IMR-90 (cell line): ENCODE results near the gene C16orf89. TPM values are rescaled to one million over a fixed set of nuclear protein-coding genes. Genes with fewer than 3 reads are reported as not detected.

Experiments used
- ATAC-seq: fragments of 200-7000 bp; cut with Tn5 transposase; 2 replicates; pipeline ENCODE4 v1.9.1; 2020; ENCODE audit warnings: low read depth, mild to moderate bottlenecking, moderate library complexity
- BruUV-seq: library from RNA; stranded (reverse); fragments of 400-500 nt; replicated peaks from 2 replicates; lab custom pipeline; 2021; lab: Mats Ljungman, UMichigan
- CTCF ChIA-PET: fragments of 300-600 bp; formaldehyde crosslinking; extraction: SDS; loops from one replicate; lab custom pipeline; 2021; ENCODE audit warnings: antibody characterized with exemption; lab: Yijun Ruan, JAX
- POLR2A ChIA-PET: fragments of 300-600 bp; sonication (Branson Sonifier 250); formaldehyde crosslinking; loops from one replicate; lab custom pipeline; 2022; ENCODE audit warnings: antibody characterized with exemption; ENCODE audit not compliant: unreplicated experiment; lab: Charles Lee
- DNase-seq: peaks from one replicate; pipeline ENCODE4 v3.0.0; 2013
- H2AFZ ChIP-seq: replicated peaks from 2 replicates; pipeline ENCODE3; 2013; ENCODE audit warnings: low read length, mild to moderate bottlenecking; ENCODE audit not compliant: poor library complexity
- H2AK5ac ChIP-seq: 2 replicates; pipeline ENCODE4 v1.6.1; 2013; ENCODE audit warnings: low read depth, low read length, inconsistent platforms
- H2AK9ac ChIP-seq: replicated peaks from 2 replicates; pipeline ENCODE3; 2013; ENCODE audit warnings: mild to moderate bottlenecking, low read depth, low read length, moderate library complexity; ENCODE audit not compliant: poor library complexity
- H2BK120ac ChIP-seq: 2 replicates; pipeline ENCODE4 v1.6.1; 2013; ENCODE audit warnings: low read depth, low read length, inconsistent platforms
- H2BK15ac ChIP-seq: 3 replicates; pipeline ENCODE4 v1.6.1; 2013; ENCODE audit warnings: low read depth, low read length, inconsistent platforms
- H2BK20ac ChIP-seq: 2 replicates; pipeline ENCODE4 v1.6.1; 2013; ENCODE audit warnings: low read depth, mild to moderate bottlenecking, inconsistent platforms, low read length, moderate library complexity
- H2BK5ac ChIP-seq: 2 replicates; pipeline ENCODE4 v1.6.1; 2013; ENCODE audit warnings: mild to moderate bottlenecking, low read depth, low read length, inconsistent platforms; ENCODE audit not compliant: poor library complexity, severe bottlenecking
- H3K14ac ChIP-seq: replicated peaks from 2 replicates; pipeline ENCODE4 v1.6.1; 2013; ENCODE audit warnings: low read depth, low read length, inconsistent platforms
- H3K18ac ChIP-seq: 2 replicates; pipeline ENCODE4 v1.6.1; 2013; ENCODE audit warnings: low read depth, low read length, control low read depth
- H3K23ac ChIP-seq: 2 replicates; pipeline ENCODE4 v1.6.1; 2013; ENCODE audit warnings: low read depth, low read length, inconsistent platforms
- H3K27ac ChIP-seq: 2 replicates; pipeline ENCODE4 v1.5.1; 2013; ENCODE audit warnings: mild to moderate bottlenecking, control low read depth, low read length; ENCODE audit not compliant: insufficient read depth
- H3K27me3 ChIP-seq: 2 replicates; pipeline ENCODE4 v1.6.1; 2013; ENCODE audit warnings: low read length; ENCODE audit not compliant: control insufficient read depth, insufficient read depth
- H3K36me3 ChIP-seq: 2 replicates; pipeline ENCODE4 v1.6.1; 2013; ENCODE audit warnings: low read length, mixed read lengths; ENCODE audit not compliant: control insufficient read depth, insufficient read depth
- H3K4ac ChIP-seq: 2 replicates; pipeline ENCODE4 v1.6.1; 2013; ENCODE audit warnings: low read depth, low read length, inconsistent platforms
- H3K4me1 ChIP-seq: 2 replicates; pipeline ENCODE4 v1.6.1; 2013; ENCODE audit warnings: low read length, mixed read lengths; ENCODE audit not compliant: control insufficient read depth, insufficient read depth
- H3K4me2 ChIP-seq: 2 replicates; pipeline ENCODE4 v1.6.1; 2013; ENCODE audit warnings: low read depth, mild to moderate bottlenecking, control low read depth, low read length, moderate library complexity
- H3K4me3 ChIP-seq: 2 replicates; pipeline ENCODE4 v1.5.1; 2013; ENCODE audit warnings: low read depth, mild to moderate bottlenecking, control low read depth, low read length, moderate library complexity; ENCODE audit not compliant: insufficient read depth
- H3K56ac ChIP-seq: 2 replicates; pipeline ENCODE4 v1.6.1; 2013; ENCODE audit warnings: low read length, inconsistent platforms; ENCODE audit not compliant: insufficient read depth; ENCODE audit errors: extremely low read depth
- H3K79me1 ChIP-seq, 2 experiments: 2 replicates each; pipeline ENCODE4 v1.6.1; 2013; ENCODE audit warnings: low read length in 2 of 2, inconsistent platforms in 1 of 2, low read depth in 1 of 2
- H3K9ac ChIP-seq: 2 replicates; pipeline ENCODE4 v1.6.1; 2013; ENCODE audit warnings: low read depth, low read length, control low read depth
- H3K9me1 ChIP-seq: 2 replicates; pipeline ENCODE4 v1.6.1; 2013; ENCODE audit warnings: low read length, inconsistent platforms; ENCODE audit not compliant: insufficient read depth
- H3K9me3 ChIP-seq: 2 replicates; pipeline ENCODE4 v1.6.1; 2013; ENCODE audit warnings: low read length; ENCODE audit not compliant: control insufficient read depth, insufficient read depth
- H4K20me1 ChIP-seq: 2 replicates; pipeline ENCODE4 v1.6.1; 2013; ENCODE audit warnings: low read length, inconsistent platforms; ENCODE audit not compliant: insufficient read depth
- H4K5ac ChIP-seq: 2 replicates; pipeline ENCODE4 v1.6.1; 2013; ENCODE audit warnings: mild to moderate bottlenecking, low read depth, low read length, control low read depth
- H4K8ac ChIP-seq, 2 experiments: 2 replicates each; pipeline ENCODE4 v1.6.1; 2013; ENCODE audit warnings: low read depth in 2 of 2, low read length in 2 of 2, control low read depth in 1 of 2, inconsistent platforms in 1 of 2
- H4K91ac ChIP-seq: 2 replicates; pipeline ENCODE4 v1.6.1; 2013; ENCODE audit warnings: low read depth, low read length, inconsistent platforms; ENCODE audit not compliant: insufficient read depth
- BHLHE40 ChIP-seq: fragments of 150-350 bp; IDR thresholded peaks from 2 replicates; pipeline ENCODE4 v1.6.1; 2016; ENCODE audit warnings: mild to moderate bottlenecking, low read depth, low read length
- CHD1 ChIP-seq: IDR thresholded peaks from 2 replicates; pipeline ENCODE4 v1.6.1; 2012; ENCODE audit warnings: low read depth, low read length, improper control_type of control experiment
- FOS ChIP-seq: fragments of 150-350 bp; IDR thresholded peaks from 2 replicates; pipeline ENCODE4 v1.6.1; 2016; ENCODE audit warnings: low read depth, low read length
- MAFK ChIP-seq: IDR thresholded peaks from 2 replicates; pipeline ENCODE4 v1.6.1; 2012; ENCODE audit warnings: low read depth, low read length, improper control_type of control experiment
- MAZ ChIP-seq: IDR thresholded peaks from 2 replicates; pipeline ENCODE4 v1.6.1; 2012; ENCODE audit warnings: low read depth, mild to moderate bottlenecking, low read length, improper control_type of control experiment, moderate library complexity, borderline replicate concordance
- MXI1 ChIP-seq: IDR thresholded peaks from 2 replicates; pipeline ENCODE4 v1.6.1; 2012; ENCODE audit warnings: low read depth, mild to moderate bottlenecking, low read length, moderate library complexity, borderline replicate concordance
- POLR2A ChIP-seq: IDR thresholded peaks from 2 replicates; pipeline ENCODE4 v1.6.1; 2012; ENCODE audit warnings: mild to moderate bottlenecking, low read depth, low read length
- RAD21 ChIP-seq: IDR thresholded peaks from 2 replicates; pipeline ENCODE4 v1.6.1; 2012; ENCODE audit warnings: low read length, improper control_type of control experiment
- RCOR1 ChIP-seq: IDR thresholded peaks from 2 replicates; pipeline ENCODE4 v1.6.1; 2012; ENCODE audit warnings: mild to moderate bottlenecking, low read length, improper control_type of control experiment; ENCODE audit not compliant: insufficient replicate concordance
- RFX5 ChIP-seq: IDR thresholded peaks from 2 replicates; pipeline ENCODE4 v1.8.0; 2012; ENCODE audit warnings: low read depth, mild to moderate bottlenecking, low read length, moderate library complexity
- SMC3 ChIP-seq: fragments of 150-350 bp; IDR thresholded peaks from 2 replicates; pipeline ENCODE4 v1.6.1; 2016; ENCODE audit warnings: low read depth, mild to moderate bottlenecking, antibody characterized with exemption, low read length, moderate library complexity
- WGBS, 2 experiments: methylation state at CpG; one replicate each; pipeline versions ENCODE4 v1.1.5 to v1.1.7; 2013; ENCODE audit warnings: missing lambda C conversion rate in 2 of 2; ENCODE audit not compliant: insufficient read length in 1 of 2; ENCODE audit errors: extremely low coverage in 2 of 2; 5-methylcytosine and 5-hydroxymethylcytosine counted together
- dilution Hi-C: fragments of 300-500 bp; cut with HindIII; formaldehyde crosslinking; loops from one replicate; pipeline ENCODE4 v1.14.3; 2018; ENCODE audit warnings: low sequenced_read_pairs; ENCODE audit not compliant: unreplicated experiment
- in situ Hi-C: fragments of 300-500 bp; cut with MboI; formaldehyde crosslinking; loops from 3 replicates; pipeline ENCODE4 v1.14.3; 2019; ENCODE audit warnings: low sequenced_read_pairs, inconsistent platforms, mixed read lengths
- intact Hi-C: fragments of 100-400 bp; cut with micrococcal nuclease; formaldehyde crosslinking; loops from 2 replicates; pipeline ENCODE4 v1.10.0; 2022
- polyA plus RNA-seq, 3 experiments: library from polyadenylated mRNA; depleted of rRNA; stranded (reverse); fragments of >200 nt; gene quantifications; 2 replicates each; pipeline ENCODE4 v1.2.3, GENCODE V29; 2012; ENCODE audit warnings: low replicate concordance in 1 of 3
- total RNA-seq: library from RNA; depleted of rRNA; stranded (reverse); fragments of >200 nt; gene quantifications from 2 replicates; pipeline ENCODE4 v1.2.3, GENCODE V29; 2012
- TF ChIP-seq, protein P1 (sequence below): fragments of 150-350 bp; IDR thresholded peaks from 2 replicates; pipeline ENCODE4 v1.6.1; 2017; ENCODE audit warnings: mild to moderate bottlenecking, antibody characterized with exemption, low read length, low read depth
- TF ChIP-seq, protein P2 (sequence below): conservative IDR thresholded peaks from 2 replicates; pipeline ENCODE4 v1.5.1; 2012; ENCODE audit warnings: mild to moderate bottlenecking, low read depth, low read length, improper control_type of control experiment
- TF ChIP-seq, protein P3 (sequence below): fragments of 150-350 bp; IDR thresholded peaks from 2 replicates; pipeline ENCODE4 v1.6.1; 2016; ENCODE audit warnings: low read depth, mild to moderate bottlenecking, low read length, moderate library complexity, borderline replicate concordance

C16orf89 gene
- total and polyA plus RNA-seq, 2 of the 4 experiments (the other 2 are of a cell fraction): 0.17 to 0.18 TPM

DNA sequence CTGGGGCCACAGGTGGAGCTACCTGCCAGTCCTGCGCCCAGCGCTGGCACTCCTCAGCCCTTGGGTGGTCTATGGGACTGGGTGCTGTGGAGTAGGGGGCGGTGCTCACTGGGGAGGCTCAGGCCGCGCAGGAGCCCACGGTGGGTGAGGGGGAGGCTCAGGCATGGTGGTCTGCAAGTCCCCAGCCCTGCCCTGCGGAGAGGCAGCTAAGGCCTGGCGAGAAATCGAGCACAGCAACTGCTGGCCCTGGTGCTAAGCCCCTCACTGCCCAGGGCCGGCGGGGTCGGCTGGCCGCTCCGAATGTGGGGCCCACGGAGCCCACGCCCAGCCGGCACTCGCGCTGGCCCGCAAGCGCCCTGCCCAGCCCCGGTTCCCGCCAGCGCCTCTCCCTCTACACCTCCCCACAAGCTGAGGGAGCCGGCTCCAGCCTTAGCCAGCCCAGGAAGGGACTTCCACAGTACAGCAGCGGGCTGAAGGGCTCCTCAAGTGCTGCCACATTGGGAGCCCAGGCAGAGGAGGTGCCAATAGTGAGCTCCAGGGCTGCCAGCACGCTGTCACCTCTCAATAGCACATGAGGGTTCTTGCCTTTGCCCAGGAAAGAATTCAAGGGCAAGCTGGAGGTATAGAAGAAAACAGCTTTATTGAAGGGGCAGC lies 42.9 kb upstream of the C16orf89 start:
- Histone ChIP-seq H4K20me1 (no peaks in the 10 kb centered on the region), H3K4me2 (no peak overlapping the region), H2BK20ac (no peak overlapping the region), H3K4ac (no peak overlapping the region), H2BK5ac (no peak overlapping the region), H3K9me1 (no peaks in the 10 kb centered on the region), H4K8ac (no peak overlapping the region), H3K9ac (no peak overlapping the region), H3K56ac (no peak overlapping the region), H3K18ac (no peak overlapping the region), H3K4me3 (no peak overlapping the region), H2AK9ac (no peak overlapping the region), H2BK15ac (no peak overlapping the region), H3K27me3 (no peaks in the 10 kb centered on the region), H3K27ac (no peak overlapping the region), H4K91ac (no peak overlapping the region), H3K79me1 (no peaks in the 10 kb centered on the region), H3K14ac (no peak overlapping the region), H4K5ac (no peak overlapping the region), H3K9me3 (no peaks in the 10 kb centered on the region), H2AK5ac (no peak overlapping the region), H3K23ac (no peak overlapping the region), H2AFZ (no peak overlapping the region), H3K4me1 (no peaks in the 10 kb centered on the region), H3K36me3 (no peaks in the 10 kb centered on the region), H2BK120ac (no peak overlapping the region)
- TF ChIP-seq CHD1 (no peak), SMC3 (no peak), RFX5 (no peak), RAD21 (no peak), MXI1 (no peak), POLR2A (no peak), FOS (no peak), MAZ (no peak), RCOR1 (no peak), MAFK (no peak), BHLHE40 (no peak)
- TF ChIP-seq, protein P1, sequence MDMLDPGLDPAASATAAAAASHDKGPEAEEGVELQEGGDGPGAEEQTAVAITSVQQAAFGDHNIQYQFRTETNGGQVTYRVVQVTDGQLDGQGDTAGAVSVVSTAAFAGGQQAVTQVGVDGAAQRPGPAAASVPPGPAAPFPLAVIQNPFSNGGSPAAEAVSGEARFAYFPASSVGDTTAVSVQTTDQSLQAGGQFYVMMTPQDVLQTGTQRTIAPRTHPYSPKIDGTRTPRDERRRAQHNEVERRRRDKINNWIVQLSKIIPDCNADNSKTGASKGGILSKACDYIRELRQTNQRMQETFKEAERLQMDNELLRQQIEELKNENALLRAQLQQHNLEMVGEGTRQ: no peak
- TF ChIP-seq, protein P2, sequence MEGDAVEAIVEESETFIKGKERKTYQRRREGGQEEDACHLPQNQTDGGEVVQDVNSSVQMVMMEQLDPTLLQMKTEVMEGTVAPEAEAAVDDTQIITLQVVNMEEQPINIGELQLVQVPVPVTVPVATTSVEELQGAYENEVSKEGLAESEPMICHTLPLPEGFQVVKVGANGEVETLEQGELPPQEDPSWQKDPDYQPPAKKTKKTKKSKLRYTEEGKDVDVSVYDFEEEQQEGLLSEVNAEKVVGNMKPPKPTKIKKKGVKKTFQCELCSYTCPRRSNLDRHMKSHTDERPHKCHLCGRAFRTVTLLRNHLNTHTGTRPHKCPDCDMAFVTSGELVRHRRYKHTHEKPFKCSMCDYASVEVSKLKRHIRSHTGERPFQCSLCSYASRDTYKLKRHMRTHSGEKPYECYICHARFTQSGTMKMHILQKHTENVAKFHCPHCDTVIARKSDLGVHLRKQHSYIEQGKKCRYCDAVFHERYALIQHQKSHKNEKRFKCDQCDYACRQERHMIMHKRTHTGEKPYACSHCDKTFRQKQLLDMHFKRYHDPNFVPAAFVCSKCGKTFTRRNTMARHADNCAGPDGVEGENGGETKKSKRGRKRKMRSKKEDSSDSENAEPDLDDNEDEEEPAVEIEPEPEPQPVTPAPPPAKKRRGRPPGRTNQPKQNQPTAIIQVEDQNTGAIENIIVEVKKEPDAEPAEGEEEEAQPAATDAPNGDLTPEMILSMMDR: no peak
- TF ChIP-seq, protein P3, sequence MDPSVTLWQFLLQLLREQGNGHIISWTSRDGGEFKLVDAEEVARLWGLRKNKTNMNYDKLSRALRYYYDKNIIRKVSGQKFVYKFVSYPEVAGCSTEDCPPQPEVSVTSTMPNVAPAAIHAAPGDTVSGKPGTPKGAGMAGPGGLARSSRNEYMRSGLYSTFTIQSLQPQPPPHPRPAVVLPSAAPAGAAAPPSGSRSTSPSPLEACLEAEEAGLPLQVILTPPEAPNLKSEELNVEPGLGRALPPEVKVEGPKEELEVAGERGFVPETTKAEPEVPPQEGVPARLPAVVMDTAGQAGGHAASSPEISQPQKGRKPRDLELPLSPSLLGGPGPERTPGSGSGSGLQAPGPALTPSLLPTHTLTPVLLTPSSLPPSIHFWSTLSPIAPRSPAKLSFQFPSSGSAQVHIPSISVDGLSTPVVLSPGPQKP: no peak
- intact Hi-C loops (no loop called here), dilution Hi-C loops (no loop called here), in situ Hi-C loops (no loop called here)
- no TSS peak for BruUV-seq
- DNase-seq (no peak), ATAC-seq (no peak)
- ChIA-PET POLR2A (no interaction called here), CTCF (no interaction called here)
- WGBS, 2 experiments: 80% methylated on average over 6 of the region's 27 CpGs; no CpG with 5 or more reads in 1 of the 2 experiments
